Measurements from ENCODE around the gene SBF2.
"Not testable (repeated sequence)": the region's sequence is repeated elsewhere in the genome, so short reads cannot be mapped to it uniquely, and the experiment has no call there.

SBF2 gene

GRCh38 chr11:10257478-10257877 is 36.5 kb downstream of the SBF2 start:
- Histone ChIP-seq H3K27ac (no peak overlapping the region), H3K9me3 (no peaks in the 10 kb centered on the region), H3K27me3 (no peaks in the 10 kb centered on the region), H3K36me3 (no peaks in the 10 kb centered on the region), H3K4me1 (ENCODE audit: control insufficient read depth in 1 of 2, insufficient read depth in 1 of 2, low read depth in 1 of 2, low read length in 1 of 2) (peaks cover 9 to 10% of the 10 kb centered on the region in 2 experiments), H3K4me3 (ENCODE audit: low read depth in 1 of 2, low read length in 1 of 2) (no peak overlapping the region)
- TF ChIP-seq, protein P1, sequence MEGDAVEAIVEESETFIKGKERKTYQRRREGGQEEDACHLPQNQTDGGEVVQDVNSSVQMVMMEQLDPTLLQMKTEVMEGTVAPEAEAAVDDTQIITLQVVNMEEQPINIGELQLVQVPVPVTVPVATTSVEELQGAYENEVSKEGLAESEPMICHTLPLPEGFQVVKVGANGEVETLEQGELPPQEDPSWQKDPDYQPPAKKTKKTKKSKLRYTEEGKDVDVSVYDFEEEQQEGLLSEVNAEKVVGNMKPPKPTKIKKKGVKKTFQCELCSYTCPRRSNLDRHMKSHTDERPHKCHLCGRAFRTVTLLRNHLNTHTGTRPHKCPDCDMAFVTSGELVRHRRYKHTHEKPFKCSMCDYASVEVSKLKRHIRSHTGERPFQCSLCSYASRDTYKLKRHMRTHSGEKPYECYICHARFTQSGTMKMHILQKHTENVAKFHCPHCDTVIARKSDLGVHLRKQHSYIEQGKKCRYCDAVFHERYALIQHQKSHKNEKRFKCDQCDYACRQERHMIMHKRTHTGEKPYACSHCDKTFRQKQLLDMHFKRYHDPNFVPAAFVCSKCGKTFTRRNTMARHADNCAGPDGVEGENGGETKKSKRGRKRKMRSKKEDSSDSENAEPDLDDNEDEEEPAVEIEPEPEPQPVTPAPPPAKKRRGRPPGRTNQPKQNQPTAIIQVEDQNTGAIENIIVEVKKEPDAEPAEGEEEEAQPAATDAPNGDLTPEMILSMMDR (IDR thresholded peaks at IDR 0.05): no peak

DNA sequence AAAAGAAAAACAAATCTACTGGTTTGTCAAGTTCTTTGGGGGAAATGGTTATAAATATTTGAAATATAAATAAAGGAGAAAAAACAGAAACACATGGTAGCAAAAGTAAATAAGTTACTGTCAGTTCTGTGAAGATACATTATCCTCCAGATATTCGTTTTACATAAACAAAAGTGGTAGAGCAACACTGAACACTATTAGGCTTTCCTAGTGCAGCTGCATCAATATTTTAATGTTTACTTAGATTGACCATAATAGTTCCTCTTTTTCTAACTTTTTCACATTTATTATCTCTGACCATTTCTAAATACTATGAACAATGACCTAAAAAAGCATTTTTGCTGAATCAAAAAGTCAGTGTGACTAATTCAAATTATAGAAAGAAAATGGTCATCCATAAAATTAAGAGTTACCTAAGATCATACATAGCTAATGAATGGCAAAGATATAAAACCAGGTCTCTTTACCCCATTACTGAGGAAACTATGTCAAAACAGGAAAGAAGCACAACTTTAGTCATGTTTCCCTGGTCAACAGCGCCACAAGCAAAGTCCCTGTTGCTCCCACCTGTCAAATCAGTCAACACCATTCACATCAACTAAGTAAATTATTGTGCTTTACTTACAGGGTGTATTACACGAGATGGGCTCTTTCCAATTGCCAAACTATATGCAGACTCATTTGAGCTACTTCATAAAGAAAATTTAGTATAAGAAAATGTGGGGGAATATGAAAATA is 38.5 kb downstream of the SBF2 start:
- Histone ChIP-seq H3K4me3 (ENCODE audit: low read depth in 1 of 2, low read length in 1 of 2) (no peak overlapping the region), H3K36me3 (no peaks in the 10 kb centered on the region), H3K9me3 (no peaks in the 10 kb centered on the region), H3K27me3 (no peaks in the 10 kb centered on the region), H3K4me1 (ENCODE audit: control insufficient read depth in 1 of 2, insufficient read depth in 1 of 2, low read depth in 1 of 2, low read length in 1 of 2) (peaks cover 9 to 10% of the 10 kb centered on the region in 2 experiments), H3K27ac (peak overlapping the region; percentile 51)
- TF ChIP-seq, protein P1 (IDR thresholded peaks at IDR 0.05): no peak

DNA sequence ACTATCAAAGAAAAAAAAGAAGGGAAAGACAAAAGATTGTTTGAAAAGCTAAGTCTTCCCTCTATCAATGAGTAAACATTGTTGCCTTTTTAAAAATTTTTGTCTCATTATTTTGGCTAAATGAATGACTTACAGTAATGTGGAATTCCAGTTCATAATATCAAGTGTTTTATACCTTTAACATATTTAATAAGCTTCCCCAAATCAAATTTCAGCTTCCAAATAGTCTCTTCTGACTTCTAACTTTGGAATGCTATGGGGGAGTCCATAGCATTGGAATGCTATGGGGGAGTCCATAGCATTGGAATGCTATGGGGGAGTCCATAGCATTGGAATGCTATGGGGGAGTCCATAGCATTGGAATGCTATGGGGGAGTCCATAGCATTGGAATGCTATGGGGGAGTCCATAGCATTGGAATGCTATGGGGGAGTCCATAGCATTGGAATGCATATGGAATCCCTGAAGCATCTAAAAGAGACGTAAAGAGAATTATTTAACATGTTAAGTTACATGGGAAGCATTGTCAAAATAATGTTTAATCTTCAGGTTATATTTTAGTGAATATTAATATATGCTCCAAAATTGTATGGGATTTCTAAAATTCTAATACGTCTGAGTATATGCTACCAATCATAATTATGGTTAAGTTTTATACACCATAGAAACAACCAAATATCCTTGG is 44.4 kb downstream of the SBF2 start:
- H3K36me3 ChIP-seq; H3K4me3 ChIP-seq (ENCODE audit: low read depth in 1 of 2, low read length in 1 of 2); H3K4me1 ChIP-seq (ENCODE audit: control insufficient read depth in 1 of 2, insufficient read depth in 1 of 2, low read depth in 1 of 2, low read length in 1 of 2); H3K27me3 ChIP-seq; H3K9me3 ChIP-seq; H3K27ac ChIP-seq: not testable (repeated sequence)

DNA sequence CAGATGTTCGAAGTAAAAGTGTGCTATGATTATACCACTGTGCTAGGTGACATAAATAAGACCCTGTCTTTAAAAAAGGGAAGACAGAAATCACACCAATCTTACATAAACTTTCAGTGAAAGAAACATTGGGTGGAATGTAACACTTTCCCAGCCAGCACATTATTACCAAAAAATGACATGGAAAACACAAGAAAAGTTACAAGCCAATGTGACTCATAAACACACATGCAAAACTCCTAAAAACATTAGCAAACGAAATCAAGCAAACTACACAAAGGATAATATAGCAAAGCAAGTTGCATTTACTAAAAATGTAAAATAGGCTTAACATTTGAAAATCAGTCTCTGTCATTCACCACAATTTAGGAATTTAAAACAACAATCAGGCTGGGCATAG is 47.0 kb downstream of the SBF2 start:
- H3K9me3 ChIP-seq: no peaks in the 10 kb centered on the region
- no peaks in the 10 kb centered on the region for H3K27me3 ChIP-seq
- no peak overlapping the region for H3K27ac ChIP-seq
- H3K36me3 ChIP-seq: no peaks in the 10 kb centered on the region
- no peaks in the 10 kb centered on the region for H3K4me1 ChIP-seq (ENCODE audit: control insufficient read depth in 1 of 2, insufficient read depth in 1 of 2, low read depth in 1 of 2, low read length in 1 of 2)
- H3K4me3 ChIP-seq (ENCODE audit: low read depth in 1 of 2, low read length in 1 of 2): no peak overlapping the region
- TF ChIP-seq, protein P1 (IDR thresholded peaks at IDR 0.05): no peak

- Histone ChIP-seq H3K36me3 (no peaks in the 10 kb centered on the region), H3K4me3 (ENCODE audit: low read depth in 1 of 2, low read length in 1 of 2) (no peak overlapping the region), H3K27me3 (no peaks in the 10 kb centered on the region), H3K4me1 (ENCODE audit: control insufficient read depth in 1 of 2, insufficient read depth in 1 of 2, low read depth in 1 of 2, low read length in 1 of 2) (no peaks in the 10 kb centered on the region), H3K27ac (no peak overlapping the region), H3K9me3 (no peaks in the 10 kb centered on the region)
- TF ChIP-seq, protein P1 (IDR thresholded peaks at IDR 0.05): no peak
Measured at GRCh38 chr11:10243896-10244575, 50.0 kb downstream of the SBF2 start.

DNA sequence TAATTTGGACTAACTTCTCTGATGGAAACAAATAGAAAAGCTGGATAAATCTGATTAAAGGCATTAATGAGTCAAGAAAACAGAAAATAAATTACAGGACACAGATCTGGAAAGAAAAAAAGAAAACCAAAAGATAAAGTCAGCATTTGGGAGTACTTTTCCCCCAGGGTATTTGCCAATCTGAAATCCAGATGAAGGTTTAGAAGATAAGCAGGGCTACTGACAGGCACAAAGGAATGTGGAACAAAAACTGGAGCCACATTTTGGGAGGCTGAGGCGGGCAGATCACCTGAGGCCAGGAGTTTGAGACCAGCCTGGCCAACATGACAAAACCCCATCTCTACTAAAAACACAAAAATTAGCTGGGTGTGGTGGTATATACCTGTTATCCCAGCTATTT is 57.2 kb downstream of the SBF2 start:
- Histone ChIP-seq H3K36me3 (no peaks in the 10 kb centered on the region), H3K4me1 (ENCODE audit: control insufficient read depth in 1 of 2, insufficient read depth in 1 of 2, low read depth in 1 of 2, low read length in 1 of 2) (no peaks in the 10 kb centered on the region), H3K27ac (no peak overlapping the region), H3K9me3 (no peaks in the 10 kb centered on the region), H3K27me3 (no peaks in the 10 kb centered on the region), H3K4me3 (ENCODE audit: low read depth in 1 of 2, low read length in 1 of 2) (no peak overlapping the region)
- TF ChIP-seq, protein P1 (IDR thresholded peaks at IDR 0.05): no peak
